ENCODE measurements around the gene INPP4B.
A peak's percentile ranks its signal among the peaks of the same experiment; 100 is the strongest.

Gene INPP4B

DNA sequence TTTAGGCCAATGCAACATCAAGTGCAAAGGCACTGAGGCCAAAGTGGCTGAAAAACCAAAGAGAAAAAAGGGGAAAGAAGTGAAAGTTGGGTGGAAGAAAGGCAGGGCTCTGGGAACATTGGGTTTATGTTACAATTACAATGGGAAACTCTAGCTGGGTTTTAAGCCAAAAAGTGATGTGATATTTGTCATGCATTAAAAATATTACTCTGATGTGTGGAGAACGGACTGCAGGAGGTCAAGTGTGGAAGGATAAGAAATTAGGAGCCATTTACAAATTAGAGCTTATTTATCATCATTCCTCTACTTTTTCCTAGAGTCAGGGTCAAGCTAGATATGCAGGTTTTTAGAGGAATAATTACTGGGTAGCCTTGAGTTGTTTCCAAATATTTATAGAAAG lies 516.8 kb downstream of the INPP4B start:
- no peak for DNase-seq

- no peak for DNase-seq
Observed at GRCh38 chr4:142326181-142326580, 519.9 kb downstream of the INPP4B start.

- DNase-seq: no peak
Observed at GRCh38 chr4:142324572-142324971, 521.5 kb downstream of the INPP4B start.

GRCh38 chr4:142322996-142323395 lies 523.1 kb downstream of the INPP4B start:
- DNase-seq: no peak

- DNase-seq: no peak
Observed at GRCh38 chr4:142318280-142318679, 527.8 kb downstream of the INPP4B start.

DNA sequence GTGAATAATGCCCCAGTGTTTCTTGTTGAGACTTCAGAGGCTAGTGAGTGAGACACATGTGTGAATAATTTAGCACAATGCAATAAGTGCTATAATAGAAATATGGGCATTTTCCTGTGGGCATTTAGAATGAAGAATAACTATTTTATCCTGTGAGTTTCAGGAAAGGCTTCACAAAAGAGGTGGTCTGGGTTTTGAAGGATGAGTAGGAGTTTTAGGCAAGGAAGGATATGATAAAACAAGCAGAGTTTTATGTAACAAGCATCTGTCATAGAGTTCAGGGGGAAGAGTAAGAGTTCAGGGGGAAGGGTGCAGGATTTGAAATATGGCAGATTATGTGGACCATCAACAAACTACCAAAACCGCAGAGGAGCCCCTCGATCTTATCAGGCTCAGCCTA lies 529.2 kb downstream of the INPP4B start:
- no peak for DNase-seq

- no peak for DNase-seq
Observed at GRCh38 chr4:142316025-142316424, 530.1 kb downstream of the INPP4B start.

DNA sequence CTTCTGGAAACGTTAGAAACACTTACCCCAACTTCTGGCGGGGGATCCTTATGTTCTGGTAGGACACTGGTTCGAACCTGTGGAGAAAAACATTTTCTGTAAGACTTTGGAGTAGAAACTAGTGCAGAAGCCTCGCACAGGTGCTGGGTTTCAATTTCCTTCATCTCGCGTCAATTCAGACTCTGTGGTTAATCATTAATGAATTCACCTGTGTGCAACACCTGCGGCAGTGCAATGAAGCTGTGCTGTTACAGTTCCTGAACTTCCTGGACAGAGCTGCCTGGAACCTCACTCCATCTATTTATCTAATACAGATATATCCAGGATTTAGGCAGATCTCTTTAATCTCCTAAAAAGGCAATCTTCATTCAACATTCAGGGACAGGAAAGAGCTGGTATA lies 531.4 kb downstream of the INPP4B start:
- DNase-seq: no peak

DNA sequence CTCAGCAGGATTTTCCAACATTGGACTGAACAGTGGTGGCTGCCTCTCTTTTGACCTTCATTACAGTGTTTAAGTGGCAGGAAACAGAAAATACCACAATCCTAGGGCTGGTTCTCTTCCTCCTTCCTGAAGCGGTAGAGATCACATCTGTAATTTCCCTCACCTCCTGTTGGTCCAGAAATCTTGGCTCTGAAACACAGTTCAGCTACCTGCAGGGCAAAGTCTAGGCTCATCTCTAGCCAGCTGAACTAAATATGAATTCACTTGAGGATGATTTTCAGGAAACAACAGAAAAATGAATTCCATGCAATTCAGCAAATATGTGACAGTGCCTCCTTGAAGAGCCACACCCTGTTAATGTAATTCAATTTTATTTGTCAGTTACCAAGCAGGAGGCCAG lies 531.9 kb downstream of the INPP4B start:
- DNase-seq: no peak

DNA sequence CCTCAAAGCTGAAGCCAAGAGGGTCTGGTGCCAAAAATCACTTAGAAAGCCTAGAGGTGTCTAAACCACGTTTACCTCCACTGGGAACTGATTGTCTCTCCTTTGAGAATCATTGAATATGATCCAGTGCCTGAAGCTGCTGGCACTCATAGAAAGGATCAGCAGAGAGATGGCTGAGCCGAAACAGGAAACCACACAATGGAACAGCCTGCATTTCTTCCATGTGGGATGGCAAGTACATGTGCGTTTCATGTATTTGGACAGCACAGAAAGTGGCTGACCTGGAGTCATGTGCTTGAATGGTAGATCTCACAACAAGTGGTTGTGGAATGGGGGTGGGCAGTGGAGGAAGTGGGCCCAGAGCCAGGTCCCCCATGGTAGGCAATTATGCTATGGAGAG lies 533.7 kb downstream of the INPP4B start:
- DNase-seq: no peak

- DNase-seq: no peak
Observed at GRCh38 chr4:142311916-142312315, 534.2 kb downstream of the INPP4B start.

- no peak for DNase-seq
Observed at GRCh38 chr4:142309772-142310171, 536.3 kb downstream of the INPP4B start.

DNA sequence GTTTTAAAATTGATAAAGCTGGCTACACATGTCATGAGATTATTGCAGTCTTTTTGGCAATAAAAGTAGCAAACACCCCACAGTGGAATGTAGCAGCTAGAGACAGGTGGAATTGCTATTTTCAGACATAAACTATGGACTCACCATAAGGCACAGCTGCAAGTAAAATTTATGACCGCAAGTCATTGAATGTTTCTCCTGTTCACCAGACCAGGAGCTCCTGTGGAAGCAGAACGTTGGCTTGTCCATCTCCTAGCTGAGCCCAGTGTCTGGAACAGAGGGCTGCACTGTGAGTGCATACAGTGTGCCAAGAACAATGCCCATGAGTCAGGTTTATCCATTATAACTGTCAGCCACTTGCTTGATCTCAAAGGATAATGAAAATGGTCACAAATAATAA lies 538.2 kb downstream of the INPP4B start:
- DNase-seq: peak; percentile 29

DNA sequence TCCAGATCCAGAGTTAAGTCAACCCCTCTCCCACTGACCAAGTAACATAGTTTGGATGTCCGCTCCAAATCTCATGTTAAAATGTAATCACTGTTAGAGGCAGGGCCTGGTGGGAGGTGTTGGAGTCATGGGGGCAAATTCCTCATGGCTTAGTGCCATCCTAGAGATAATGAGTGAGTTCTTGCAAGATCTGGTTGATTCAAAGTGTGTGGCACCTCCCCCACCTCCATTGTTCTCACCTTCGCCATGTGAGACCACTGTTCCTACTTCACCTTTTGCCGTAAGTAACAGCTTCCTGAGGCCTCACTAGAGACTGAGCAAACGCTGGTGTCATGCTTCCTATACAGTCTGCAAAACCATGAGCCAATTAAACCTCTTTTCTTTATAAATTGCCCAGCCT lies 548.8 kb downstream of the INPP4B start:
- DNase-seq: no peak

- no peak for DNase-seq
Observed at GRCh38 chr4:142293536-142293935, 552.6 kb downstream of the INPP4B start.

DNA sequence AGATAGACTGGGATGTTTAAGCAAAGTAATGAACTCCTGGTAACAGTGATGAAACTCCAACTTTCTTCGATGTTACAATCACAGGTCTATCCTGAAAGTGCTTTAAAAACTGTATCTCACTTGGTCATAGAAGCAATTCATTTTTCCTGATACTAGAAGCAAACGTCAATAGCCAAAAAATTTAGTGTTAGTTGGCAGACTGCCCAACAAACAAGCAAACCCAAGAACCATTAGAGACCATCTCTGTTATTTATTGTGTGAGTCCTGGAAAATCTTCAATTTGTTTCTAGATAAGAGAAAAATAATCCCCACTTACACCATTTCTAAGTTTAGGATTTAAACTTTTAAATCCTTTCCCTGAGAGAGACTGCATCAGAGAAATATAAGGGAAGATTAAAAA lies 553.9 kb downstream of the INPP4B start:
- no peak for DNase-seq

GRCh38 chr4:142291299-142292050 lies 554.6 kb downstream of the INPP4B start:
- no peak for DNase-seq

- no peak for DNase-seq
Observed at GRCh38 chr4:142287371-142287770, 558.7 kb downstream of the INPP4B start.

DNA sequence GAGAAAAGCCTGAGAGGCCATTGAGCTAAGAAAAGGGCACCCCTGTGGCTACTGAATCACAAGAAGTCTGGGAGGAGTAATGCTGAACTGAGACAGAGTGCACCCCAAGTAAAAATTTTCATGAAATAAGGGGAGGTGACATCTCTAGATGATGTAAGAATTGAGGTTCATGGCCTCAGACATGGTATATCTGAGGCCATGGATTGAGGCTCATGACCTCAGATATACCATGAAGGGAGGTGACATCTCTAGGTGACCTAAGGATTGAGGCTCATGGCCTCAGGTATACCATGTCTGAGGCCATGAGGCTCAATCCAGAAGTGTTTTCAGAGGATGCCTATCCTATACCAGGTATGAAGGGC lies 560.9 kb downstream of the INPP4B start:
- DNase-seq: no peak

- no peak for DNase-seq
Observed at GRCh38 chr4:142284402-142285221, 561.5 kb downstream of the INPP4B start.

- DNase-seq: no peak
Observed at GRCh38 chr4:142282870-142283431, 563.1 kb downstream of the INPP4B start.

DNA sequence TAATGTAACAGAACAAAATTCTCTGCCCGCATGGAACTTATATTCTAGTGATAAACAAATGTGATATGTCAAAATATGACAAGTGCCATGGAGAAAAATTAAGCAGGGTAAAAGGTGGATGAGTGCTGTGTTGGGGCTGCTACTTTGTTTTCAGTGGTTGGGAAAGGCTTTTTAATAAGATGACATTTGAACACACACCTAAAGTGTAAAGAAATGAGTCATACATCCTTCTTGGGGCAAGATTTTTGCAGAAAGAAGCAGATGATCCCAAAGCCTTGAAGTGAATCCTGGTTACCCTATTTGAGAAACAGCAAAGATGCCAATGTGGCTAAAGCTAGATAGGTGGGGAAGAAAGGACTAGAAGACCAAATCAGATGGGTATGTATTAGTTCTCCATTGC lies 564.1 kb downstream of the INPP4B start:
- DNase-seq: no peak

GRCh38 chr4:142278663-142279062 lies 567.4 kb downstream of the INPP4B start:
- DNase-seq: no peak

- DNase-seq: no peak
Observed at GRCh38 chr4:142278171-142278570, 567.9 kb downstream of the INPP4B start.

Measured in NCI-H446 treated with DMSO at 0.1 percent for 48 hours (cell line).